Gastrocnemius medialis (tissue), 4 donors: Measurements from ENCODE around the gene SCN10A.

Experiments
- POLR2A ChIP-seq, 2 donors: fragments of 450-650 bp; IDR thresholded peaks; one replicate each; pipeline ENCODE4 v1.6.1; 2017; ENCODE audit warnings: antibody characterized with exemption in 2 of 2, mild to moderate bottlenecking in 2 of 2, moderate library complexity in 2 of 2
- TF ChIP-seq, protein P1 (sequence below), 5 experiments: fragments of 450-650 bp in 3 of 5; fragments of 200-600 bp in 2 of 5; sonication (generic) in 2 of 5; IDR thresholded peaks in 4 of 5; conservative IDR thresholded peaks in 1 of 5; 1 replicate in 4 of 5; 2 replicates in 1 of 5; pipeline ENCODE4 v1.5.1; 2016 to 2019; ENCODE audit warnings: antibody characterized with exemption in 5 of 5, mild to moderate bottlenecking in 3 of 5, moderate library complexity in 3 of 5

DNA sequence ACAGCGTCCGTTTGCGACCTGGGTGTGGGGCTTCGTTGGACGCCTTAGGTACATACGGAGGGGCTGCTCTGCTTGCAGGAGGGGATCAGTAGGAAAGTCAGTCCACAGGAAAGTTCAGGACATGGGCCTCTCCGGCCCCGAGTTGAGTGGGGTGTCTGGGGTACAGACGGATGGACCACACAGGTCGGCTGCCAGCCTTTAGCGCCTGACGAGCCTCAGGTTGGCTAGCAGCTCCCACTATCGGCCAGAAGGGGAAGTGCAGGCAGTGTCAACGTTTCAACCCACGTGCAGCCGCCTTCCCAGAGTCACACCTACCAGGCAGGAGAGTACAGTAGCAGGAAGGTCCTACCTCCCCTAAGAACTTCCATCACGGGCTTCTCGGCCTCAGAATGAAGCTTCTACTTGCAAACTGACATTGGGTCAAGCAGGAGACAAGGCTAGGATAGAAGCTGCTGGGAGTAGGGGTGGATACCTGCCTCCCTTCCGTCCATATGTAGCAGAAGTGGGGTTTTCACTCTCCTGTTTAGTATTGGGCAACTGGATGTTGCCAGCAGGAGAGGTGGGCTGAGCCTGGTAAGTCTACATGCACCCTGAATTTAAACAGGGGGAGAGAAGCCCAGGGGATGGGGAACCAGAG, 164.7 kb downstream of the SCN10A start:
- TF ChIP-seq, protein P1, sequence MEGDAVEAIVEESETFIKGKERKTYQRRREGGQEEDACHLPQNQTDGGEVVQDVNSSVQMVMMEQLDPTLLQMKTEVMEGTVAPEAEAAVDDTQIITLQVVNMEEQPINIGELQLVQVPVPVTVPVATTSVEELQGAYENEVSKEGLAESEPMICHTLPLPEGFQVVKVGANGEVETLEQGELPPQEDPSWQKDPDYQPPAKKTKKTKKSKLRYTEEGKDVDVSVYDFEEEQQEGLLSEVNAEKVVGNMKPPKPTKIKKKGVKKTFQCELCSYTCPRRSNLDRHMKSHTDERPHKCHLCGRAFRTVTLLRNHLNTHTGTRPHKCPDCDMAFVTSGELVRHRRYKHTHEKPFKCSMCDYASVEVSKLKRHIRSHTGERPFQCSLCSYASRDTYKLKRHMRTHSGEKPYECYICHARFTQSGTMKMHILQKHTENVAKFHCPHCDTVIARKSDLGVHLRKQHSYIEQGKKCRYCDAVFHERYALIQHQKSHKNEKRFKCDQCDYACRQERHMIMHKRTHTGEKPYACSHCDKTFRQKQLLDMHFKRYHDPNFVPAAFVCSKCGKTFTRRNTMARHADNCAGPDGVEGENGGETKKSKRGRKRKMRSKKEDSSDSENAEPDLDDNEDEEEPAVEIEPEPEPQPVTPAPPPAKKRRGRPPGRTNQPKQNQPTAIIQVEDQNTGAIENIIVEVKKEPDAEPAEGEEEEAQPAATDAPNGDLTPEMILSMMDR (IDR thresholded peaks at IDR 0.05 in 4 of 5, conservative IDR thresholded peaks at IDR 0.05 in 1 of 5), result peak; percentile 81 to 92 (median 89)
- no peak for TF ChIP-seq POLR2A (IDR thresholded peaks at IDR 0.05)
